Epithelial cell of proximal tubule (primary cell): ENCODE measurements around the gene ERICH6B. TPM values are rescaled to one million over a fixed set of nuclear protein-coding genes. Genes with fewer than 3 reads are reported as not detected.

ENCODE experiments used
- DNase-seq: peaks from one replicate; pipeline ENCODE4 v3.0.0-alpha.2; 2011; ENCODE audit warnings: low read depth
- H3K4me3 ChIP-seq: 2 replicates; pipeline ENCODE4 v1.5.1; 2011; ENCODE audit warnings: low read depth, mild to moderate bottlenecking, low read length
- CTCF ChIP-seq: conservative IDR thresholded peaks from 2 replicates; pipeline ENCODE4 v1.5.1; 2012; ENCODE audit warnings: low read depth, mild to moderate bottlenecking, low read length
- total RNA-seq: library from RNA; depleted of rRNA; stranded (reverse); fragments of >200 nt; gene quantifications from 2 replicates; pipeline ENCODE4 v1.2.3, GENCODE V29; 2015

The ERICH6B gene
- total RNA-seq, 1 donor from 2014 or later, result not detected

- TF ChIP-seq CTCF, result no peak
- no peak overlapping the region for H3K4me3 ChIP-seq
- no peak for DNase-seq
Measured at GRCh38 chr13:45536224-45536623, 79.3 kb downstream of the ERICH6B start.

- no peak for DNase-seq
- no peak overlapping the region for H3K4me3 ChIP-seq
- TF ChIP-seq CTCF, result no peak
Measured at GRCh38 chr13:45534604-45535003, 80.9 kb downstream of the ERICH6B start.

GRCh38 chr13:45529758-45530157, 85.8 kb downstream of the ERICH6B start:
- H3K4me3 ChIP-seq, result no peak overlapping the region
- TF ChIP-seq CTCF, result no peak
- DNase-seq, result no peak

- H3K4me3 ChIP-seq, result no peak overlapping the region
- TF ChIP-seq CTCF, result no peak
- no peak for DNase-seq
Measured at GRCh38 chr13:45527699-45528462, 87.7 kb downstream of the ERICH6B start.

GRCh38 chr13:45522571-45522970, 93.0 kb downstream of the ERICH6B start:
- H3K4me3 ChIP-seq, result no peak overlapping the region
- no peak for DNase-seq
- TF ChIP-seq CTCF, result no peak

- TF ChIP-seq CTCF, result no peak
- no peak for DNase-seq
- H3K4me3 ChIP-seq, result no peak overlapping the region
Measured at GRCh38 chr13:45521297-45521696, 94.2 kb downstream of the ERICH6B start.

GRCh38 chr13:45519493-45519892, 96.0 kb downstream of the ERICH6B start:
- DNase-seq, result no peak
- TF ChIP-seq CTCF, result no peak
- no peak overlapping the region for H3K4me3 ChIP-seq
